Activated CD8-positive, alpha-beta T cell treated with anti-CD3 and anti-CD28 coated beads for 36 hours (primary cell): ENCODE measurements around the gene CNOT9. TPM values are rescaled to one million over a fixed set of nuclear protein-coding genes. Genes with fewer than 3 reads are reported as not detected.

Experiments used
- total RNA-seq, 2 experiments: library from RNA; stranded (reverse); gene quantifications; one replicate each; pipeline ENCODE4 v1.2.3, GENCODE V29; 2021

Gene CNOT9
- total RNA-seq, 2 experiments from 2014 or later, result 106 to 119 TPM

Other genes starting within 250 kb of the CNOT9 start
- gene CATIP, start 212.0 kb upstream of the CNOT9 start, total RNA-seq, result not detected
- under 1 TPM; 0.13 to 0.23 TPM for gene SLC11A1, start 186.6 kb upstream of the CNOT9 start, total RNA-seq
- 10 to 100 TPM; 85.8 to 94.7 TPM for gene CTDSP1, start 169.0 kb upstream of the CNOT9 start, total RNA-seq
- gene VIL1, start 149.7 kb upstream of the CNOT9 start, total RNA-seq, result not detected
- 10 to 100 TPM; 51.7 to 53.2 TPM for gene USP37, start 488 bp upstream of the CNOT9 start, total RNA-seq
- gene PLCD4, start 39.1 kb downstream of the CNOT9 start, total RNA-seq, result under 1 TPM; 0.34 to 0.49 TPM
- 10 to 100 TPM; 30.4 to 33.7 TPM for gene ZNF142, start 90.8 kb downstream of the CNOT9 start, total RNA-seq
- gene BCS1L, start 90.8 kb downstream of the CNOT9 start, total RNA-seq, result 10 to 100 TPM; 69.6 to 76.3 TPM
- 10 to 100 TPM; 14.7 to 17.0 TPM for gene RNF25, start 103.2 kb downstream of the CNOT9 start, total RNA-seq
- 10 to 100 TPM; 11.6 to 14.9 TPM for gene STK36, start 103.2 kb downstream of the CNOT9 start, total RNA-seq
- 10 to 100 TPM; 32.2 to 36.6 TPM for gene TTLL4, start 142.0 kb downstream of the CNOT9 start, total RNA-seq
- gene CYP27A1, start 213.3 kb downstream of the CNOT9 start, total RNA-seq, result under 1 TPM; 0.14 to 0.18 TPM